ENCODE data around the gene CD209. TPM values are rescaled to one million over a fixed set of nuclear protein-coding genes. Genes with fewer than 3 reads are reported as not detected.
A peak's percentile ranks its signal among the peaks of the same experiment; 100 is the strongest.
"Not testable (repeated sequence)": the region's sequence is repeated elsewhere in the genome, so short reads cannot be mapped to it uniquely, and the experiment has no call there.

CD209 gene, protein sequence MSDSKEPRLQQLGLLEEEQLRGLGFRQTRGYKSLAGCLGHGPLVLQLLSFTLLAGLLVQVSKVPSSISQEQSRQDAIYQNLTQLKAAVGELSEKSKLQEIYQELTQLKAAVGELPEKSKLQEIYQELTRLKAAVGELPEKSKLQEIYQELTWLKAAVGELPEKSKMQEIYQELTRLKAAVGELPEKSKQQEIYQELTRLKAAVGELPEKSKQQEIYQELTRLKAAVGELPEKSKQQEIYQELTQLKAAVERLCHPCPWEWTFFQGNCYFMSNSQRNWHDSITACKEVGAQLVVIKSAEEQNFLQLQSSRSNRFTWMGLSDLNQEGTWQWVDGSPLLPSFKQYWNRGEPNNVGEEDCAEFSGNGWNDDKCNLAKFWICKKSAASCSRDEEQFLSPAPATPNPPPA
- polyA plus RNA-seq (2013, experiment 1 of 2; ENCODE audit: insufficient read length): 0.05 TPM
- 0.16 TPM for polyA plus RNA-seq (2013, experiment 2 of 2; ENCODE audit: insufficient read length)

DNA sequence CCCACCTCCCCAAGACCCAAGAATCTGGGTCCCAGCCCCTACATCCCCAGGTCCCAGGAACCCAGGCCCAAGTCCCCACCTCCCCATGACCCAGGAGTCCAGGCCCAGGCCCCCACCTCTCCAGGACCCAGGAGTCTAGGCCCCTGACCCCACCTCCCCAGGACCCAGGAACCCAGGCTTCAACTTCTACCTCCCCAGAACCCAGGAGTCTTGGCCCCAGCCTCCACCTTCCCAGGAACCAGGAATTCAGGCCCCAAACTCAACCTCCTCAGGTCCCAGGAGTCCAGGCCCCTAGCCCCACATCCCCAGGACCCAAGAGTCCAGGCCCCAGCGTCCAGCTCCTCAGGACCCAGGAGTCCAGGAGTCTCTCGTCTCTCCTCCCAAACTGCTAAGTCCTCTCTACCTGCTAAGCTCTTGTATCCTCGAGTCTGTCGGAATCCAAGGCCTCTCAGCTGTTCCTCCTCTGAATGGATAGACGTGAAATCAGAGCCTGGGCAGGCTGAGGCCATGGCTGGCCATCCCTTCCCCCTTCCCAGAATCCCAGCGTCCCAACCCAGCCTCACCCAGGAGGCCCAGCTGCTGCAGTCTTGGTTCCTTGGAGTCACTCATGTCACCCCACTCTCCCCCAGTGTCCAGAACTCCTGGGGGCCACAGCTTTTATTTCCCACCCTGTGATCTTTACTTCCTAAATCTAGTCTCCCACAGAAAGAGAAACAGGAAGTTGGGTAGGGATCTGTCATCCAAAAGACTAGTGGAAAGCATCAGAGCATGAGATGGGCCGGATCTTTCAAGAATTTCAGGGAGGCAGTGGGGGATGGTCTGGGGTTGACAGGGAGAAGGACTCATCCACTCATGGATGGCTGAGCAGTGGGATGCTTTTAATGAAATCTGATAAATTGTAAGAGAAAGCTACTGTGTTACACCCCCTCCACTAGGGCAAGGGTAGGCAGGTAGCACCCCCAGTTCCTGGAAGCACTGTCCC lies at the start of gene CD209:
Gene CD209, minus strand, starts transcription at position 632 of the 982 bp plus-strand sequence. Its CDS starts 23 bp downstream, at position 609.
- DNase-seq: no peak

DNA sequence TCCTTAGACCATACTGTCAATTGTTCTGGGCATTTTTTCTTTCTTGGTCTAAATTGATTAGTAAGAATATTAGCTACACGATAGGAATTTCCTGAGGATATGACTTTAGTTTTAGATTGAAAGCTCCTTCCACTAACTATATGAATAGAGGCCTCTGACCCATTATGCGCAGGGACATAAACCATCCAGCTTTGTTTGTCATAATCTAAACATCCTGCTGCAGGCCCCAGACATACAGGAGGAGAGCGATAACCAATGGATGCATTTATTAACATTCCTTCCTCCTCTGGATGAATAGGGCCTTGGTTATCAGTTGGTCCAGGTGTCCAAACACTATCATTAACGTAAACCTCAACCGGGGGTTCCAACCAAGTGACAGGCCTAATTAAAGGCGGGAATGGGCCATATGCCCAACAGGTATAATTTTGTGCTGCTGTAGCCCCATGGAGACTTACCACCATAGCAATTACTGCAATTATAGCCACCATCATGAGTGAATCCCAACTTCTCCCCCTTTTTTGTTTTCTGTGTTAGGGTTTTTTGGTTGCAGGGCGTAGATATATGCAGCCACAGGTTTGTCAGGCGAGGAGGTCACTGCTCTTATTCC lies 48.3 kb upstream of the CD209 start:
- no peak for DNase-seq

DNA sequence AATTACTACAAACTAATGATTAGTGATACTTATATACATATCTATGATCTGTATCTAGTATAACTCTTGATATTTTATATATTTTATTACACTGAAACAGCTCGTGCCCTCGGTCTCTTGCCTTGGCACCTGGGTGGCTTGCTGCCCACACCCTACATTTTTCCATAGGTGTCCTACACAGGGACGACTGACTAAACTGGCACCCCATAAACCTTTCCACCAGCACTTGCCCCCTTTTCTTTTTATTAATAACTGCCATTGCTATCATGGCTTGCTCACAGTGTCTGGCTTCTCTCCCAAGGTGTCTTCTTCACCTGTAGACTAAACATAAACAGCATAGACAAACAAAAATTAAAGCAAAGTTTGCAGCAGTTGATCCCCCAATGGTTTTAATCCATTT lies 46.2 kb upstream of the CD209 start:
- no peak for DNase-seq

DNA sequence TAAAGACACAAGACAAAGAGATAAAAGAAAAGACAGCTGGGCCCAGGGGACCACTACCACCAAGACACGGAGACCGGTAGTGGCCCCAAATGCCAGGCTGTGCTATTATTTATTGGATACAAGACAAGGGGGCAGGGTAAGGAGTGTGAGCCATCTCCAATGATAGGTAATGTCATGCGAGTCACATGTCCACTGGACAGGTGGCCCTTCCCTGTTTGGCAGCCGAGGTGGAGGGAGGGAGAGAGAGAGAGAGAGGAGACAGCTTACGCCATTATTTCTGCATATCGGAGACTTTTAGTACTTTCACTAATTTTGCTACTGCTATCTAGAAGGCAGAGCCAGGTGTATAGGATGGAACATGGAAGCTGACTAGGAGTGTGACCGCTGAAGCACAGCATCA lies 45.4 kb upstream of the CD209 start:
- DNase-seq: not testable (repeated sequence)

DNA sequence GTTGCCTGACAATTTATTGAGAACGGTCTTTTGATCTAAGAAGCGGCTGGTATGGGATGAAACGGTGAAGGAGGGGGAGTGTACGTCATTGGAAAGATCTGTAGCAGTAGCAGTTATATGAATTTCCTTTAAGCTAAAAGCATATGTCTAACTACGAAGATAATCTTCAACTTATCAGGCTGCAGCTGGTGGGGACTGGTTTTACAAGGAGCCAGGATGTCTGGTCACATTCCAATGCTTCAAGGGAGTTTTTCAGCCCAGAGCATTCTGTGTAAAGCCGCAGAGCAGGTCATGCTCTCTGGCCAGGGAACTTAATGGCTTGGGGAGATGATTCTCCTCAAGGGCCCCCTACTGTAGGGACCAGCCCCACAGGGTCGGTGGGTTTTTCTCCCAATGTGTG lies 44.9 kb upstream of the CD209 start:
- DNase-seq: no peak

DNA sequence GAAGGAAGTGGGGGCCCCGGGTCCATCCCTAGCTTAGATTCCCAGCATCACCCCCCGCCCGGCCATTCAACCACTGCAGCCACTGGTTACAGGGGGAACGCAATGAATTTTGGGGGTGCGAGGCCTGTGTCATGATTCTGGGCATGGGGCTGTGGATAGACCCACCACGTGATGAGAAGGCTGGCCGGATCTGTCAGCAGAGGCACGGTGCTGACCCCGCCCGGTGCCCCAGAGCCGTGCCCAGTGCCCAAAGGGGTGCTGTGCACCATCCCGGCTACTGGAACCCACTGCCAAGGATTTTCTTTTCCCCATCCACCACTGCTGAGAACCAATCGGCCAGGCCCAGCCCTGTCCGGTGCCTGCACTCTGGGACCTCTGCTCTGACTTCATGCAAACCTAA lies 43.1 kb upstream of the CD209 start:
- DNase-seq: no peak

DNA sequence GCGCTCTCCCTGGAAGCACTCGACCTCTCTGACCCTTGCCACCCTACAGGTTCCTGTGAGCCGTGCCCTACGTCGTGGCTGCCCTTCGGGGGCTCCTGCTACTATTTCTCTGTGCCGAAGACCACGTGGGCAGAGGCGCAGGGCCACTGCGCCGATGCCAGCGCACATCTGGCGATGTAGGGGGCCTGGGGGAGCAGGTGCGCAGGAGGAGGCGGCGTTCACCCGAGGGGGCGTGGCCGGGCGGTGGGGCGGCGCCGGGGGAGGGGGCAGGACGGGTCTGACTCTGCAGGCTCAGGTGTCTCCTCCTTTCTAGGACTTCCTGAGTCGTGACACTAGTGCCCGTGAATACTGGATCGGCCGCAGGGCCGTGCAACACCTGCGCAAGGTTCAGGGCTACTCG lies 42.1 kb upstream of the CD209 start:
- DNase-seq: no peak

DNA sequence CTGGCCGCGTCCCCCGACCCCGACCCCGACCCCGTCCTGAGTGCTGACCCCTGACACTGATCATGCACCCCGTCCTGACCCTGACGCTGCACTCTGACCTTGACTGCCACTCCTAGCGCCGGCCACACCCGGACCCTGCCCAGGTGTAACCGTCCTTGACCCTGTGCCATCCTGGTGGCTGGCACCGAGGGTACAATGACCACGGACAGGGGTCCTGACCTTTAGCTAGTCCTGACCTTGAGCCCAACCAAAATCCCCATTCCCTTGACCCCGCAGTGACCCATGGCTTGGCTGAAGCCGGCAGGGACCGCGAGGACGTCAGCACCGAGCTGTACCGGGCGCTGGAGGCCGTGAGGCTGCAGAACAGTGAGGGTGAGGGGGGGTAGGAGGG lies 41.6 kb upstream of the CD209 start:
- no peak for DNase-seq

DNA sequence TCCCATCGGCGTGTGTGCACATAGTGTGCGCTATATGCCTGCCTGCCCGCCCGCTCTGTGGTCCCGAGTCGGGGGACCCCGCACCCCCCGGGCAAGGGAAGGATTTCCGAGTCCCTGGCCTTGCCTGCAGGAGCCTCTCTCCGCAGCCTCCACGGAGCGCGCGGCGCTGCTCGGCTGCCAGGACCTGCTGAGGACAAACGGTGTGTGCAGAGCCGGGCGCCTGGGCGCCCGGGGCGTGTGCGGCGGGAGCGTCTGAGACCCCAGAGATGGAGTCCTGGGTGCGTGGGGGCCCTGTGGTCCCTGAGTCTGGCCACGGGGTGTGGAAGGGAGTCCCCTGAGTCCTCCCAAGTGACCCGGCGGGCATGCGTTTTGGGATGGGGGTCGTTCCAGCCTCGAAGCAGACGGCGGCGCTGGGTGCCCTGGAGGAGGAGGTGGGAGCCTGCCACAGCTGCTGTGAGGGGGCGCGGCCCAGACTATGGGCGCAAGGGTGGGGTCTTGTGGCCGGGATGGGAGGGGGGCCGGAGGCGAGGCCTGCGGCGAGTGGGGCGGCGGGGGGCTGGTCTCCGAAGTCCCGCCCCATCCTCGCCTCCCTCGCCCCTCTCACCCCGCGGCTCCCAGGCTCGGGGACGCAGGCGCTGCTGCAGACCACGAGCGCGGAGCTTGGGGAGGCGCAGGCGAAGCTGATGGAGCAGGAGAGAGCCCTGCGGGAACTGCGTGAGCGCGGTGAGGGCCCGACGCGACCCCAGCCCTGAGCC lies 41.0 kb upstream of the CD209 start:
- DNase-seq: no peak

DNA sequence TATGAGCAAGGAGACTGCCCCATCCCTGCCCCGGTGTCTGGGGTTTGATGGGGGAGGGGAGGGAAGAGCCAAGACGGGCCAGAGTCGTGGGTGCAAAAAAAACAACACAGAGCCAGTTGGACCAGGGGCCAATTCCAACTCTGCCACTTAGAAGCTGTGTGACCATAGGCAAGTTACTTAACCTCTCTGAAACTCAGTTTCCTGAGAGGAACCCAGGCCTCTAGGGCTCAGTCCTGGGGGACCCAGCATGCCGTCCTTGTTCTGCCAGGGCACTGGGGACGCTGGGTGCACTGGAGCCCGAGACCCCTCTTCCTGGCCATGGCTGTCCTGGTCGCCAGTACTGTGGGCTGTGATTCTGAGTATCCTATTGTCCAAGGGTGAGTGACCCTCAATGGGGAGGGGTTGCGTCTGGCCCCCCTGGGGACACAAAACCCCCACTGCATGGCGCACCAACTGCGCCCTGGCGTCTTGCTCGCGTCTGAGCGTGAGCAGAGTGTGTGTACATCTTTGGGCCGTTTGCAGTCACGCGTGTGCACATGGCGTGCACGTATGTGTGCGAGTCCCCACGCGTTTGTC lies 40.4 kb upstream of the CD209 start:
- DNase-seq: no peak

DNA sequence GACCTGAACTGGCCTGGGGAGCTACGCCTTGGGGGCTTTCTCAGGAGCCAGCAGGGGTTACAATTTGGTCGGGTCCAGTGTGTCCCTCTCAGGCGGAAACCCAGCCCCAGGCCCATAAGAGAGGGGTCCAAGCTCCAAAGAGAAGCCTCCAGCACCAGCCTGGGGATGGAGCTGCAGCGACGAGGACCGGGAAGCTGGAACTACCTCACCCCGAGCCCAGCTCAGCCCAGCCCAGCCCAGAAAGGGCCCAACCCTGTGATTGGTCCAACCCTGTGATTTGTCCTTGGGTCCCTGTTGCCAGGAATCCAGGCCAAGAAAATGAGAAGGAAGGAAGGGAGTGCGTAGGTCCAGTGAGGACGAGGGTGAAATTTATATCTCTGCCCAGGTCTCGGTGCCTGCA lies 39.8 kb upstream of the CD209 start:
- no peak for DNase-seq

DNA sequence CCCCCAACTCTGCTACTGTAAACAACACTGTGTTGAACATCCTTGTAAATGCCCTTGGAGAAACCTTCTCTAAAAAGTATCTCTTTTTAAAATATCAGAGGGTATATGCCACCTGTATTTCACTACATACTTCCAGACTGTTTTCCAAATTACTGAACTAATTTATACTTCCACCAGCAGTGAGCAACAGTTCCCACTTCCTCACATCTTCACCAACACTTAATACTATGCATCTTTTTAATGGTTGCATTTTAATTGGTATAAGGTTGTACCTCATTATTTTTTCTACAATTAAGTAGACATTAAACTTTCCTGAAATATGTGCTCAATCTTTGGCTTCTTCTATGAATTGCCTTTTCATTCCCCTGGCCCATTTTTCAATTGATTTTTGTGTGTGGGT lies 37.5 kb upstream of the CD209 start:
- DNase-seq: no peak

DNA sequence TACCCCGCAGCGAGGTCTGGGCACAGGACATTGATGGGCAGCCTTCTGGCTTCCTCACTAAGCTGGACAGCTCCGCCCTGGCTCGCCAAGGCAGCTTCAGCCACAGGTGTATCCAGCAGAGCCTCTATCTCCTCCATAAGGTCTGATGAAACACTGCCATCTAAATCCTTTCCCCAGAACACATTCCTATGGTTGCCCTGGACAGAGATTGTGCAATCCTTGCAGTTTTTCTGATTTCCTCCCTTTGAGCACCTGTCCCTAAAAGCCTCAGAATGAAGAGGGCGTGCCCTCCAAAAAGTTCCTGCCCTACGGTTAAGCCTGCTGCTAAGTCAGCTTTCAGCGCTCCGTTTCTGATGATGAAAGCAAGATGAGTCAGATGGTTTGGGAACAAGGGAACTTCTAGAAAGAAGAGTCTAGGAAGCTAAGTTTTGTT lies 36.7 kb upstream of the CD209 start:
- DNase-seq: peak; percentile 9

DNA sequence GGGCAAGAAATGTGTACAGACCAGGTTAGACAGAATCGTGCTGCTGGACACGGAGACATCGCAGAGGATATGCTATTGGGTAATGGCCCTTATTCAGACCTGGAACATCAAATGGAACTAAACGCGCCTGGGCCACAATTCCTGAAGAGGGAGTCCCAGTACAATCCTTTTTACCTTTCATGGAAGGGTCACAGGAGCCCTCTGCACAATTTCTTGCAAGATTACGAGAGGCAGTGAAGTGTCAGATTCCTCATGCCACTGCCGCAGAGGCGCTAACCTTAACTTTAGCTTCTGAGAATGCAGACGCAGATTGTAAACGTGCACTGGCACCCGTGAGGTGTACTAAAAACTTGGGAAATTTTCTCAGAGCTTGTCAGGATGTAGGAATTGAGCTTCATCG lies 33.8 kb upstream of the CD209 start:
- DNase-seq: no peak

DNA sequence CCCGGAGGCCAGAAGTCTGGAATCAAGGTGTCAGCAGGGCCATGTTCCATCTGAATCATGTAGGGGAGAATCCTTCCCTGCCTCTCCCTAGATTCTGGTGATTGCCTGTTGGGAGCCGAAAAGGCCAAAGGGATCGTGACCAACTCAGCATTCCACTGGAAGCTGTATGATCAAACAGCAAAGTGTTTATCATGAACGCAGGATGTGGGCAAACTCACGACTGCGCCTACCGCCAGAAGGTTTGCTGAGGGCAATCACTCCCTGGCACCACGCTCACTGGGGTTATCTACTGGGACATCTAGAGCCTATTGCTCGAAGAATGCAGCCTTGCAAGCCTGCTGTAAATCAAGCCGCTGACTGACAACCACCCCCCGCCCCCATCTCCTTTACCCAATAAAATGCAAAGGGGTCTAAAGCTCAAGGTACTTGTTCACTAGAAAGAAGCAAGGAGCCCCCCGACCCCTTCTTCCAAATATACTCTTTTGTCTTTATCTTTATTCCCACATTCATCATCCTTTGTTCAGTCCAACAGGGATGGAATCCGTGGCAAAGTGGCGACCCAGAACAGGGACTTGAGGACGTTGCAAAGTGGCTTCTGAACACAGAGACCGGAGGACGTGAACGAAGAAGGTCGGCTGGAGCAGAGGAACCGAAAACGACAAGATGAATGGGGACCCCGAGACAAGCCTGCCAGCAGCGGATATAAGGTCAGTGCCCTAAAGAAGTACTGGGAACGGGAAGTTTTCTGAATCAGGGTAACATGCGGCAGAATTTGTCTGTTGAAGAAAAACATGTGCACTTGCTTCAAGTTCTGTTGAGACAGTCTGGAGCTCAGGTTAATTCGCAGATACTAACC lies 32.5 kb upstream of the CD209 start:
- no peak for DNase-seq

DNA sequence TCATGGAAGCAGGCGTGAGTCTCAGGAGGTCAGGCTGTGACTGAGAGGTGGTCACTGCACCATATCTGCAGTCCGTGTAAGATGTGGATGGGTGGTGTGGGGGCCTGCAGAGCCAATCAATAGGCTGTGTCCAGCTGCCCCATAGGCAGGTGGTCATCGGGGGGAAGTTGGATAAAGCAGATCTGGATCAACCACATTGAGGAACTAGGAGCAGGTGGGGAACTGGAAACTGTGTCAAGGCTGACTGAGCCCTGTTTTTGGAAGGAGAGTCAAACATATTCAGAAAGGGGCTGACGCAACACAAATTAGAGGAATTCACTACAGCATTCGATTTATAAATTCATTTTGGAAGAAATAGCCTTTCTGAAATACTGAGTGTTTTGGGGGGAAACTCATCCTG lies 30.7 kb upstream of the CD209 start:
- DNase-seq: no peak

DNA sequence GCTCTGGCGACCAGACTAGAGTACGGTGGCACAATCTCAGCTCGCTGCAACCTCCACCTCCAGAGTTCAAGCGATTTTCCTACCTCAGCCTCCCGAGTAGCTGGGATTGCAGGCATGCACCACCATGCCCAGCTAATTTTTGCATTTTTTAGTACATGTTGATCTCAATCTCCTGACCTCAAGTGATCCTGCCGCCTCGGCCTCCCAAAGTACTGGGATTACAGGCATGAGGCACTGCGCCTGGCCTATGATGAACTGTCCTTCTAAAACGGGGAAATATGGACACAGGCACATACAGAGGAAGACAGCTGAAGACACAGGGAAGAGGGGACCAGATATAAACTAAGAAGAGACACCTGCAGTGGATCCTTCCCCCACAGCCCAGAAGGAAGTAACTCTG lies 28.4 kb upstream of the CD209 start:
- DNase-seq: no peak

DNA sequence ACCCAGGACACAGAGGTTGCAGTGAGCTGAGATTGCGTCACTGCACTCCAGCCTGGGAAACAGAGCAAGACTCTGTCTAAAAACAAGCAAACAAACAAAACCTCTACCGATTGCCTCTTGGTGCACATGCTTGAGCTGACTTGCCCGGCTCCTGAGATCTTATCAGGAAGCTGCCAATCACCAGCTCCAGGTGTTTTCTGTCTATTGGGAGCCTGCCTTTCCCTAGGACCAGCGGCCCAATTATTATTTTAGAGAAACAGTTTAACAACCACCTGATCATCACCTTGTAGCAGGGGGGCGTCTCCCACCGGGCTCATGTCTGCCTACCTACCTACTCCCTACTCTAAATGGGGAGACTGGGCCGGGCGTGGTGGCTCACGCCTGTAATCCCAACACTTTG lies 26.5 kb upstream of the CD209 start:
- no peak for DNase-seq

DNA sequence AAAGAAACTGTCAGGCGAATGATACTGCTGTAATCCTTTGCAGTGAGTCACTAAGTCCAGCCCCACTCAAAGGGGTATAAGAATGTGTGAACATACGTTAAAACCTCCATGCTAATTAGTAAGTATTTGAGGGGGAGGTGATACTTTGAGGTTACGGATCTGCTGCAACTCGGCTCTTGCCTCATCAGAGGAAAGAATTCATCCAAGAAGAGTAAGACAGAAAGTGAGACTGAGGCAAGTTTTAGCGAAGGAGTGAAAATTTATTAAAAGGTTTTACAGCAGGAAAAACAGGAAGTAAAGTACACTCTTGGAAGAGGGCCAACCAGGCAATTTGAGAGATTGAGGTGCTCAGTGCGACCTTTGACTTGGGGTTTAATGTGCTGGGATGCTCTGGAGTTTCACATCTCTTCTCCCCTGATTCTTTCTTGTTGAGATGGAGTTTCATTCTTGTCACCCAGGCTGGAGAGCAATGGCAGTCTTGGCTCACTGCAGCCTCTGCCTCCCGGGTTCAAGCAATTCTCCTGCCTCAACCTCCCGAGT lies 25.5 kb upstream of the CD209 start:
- peak; percentile 55 for DNase-seq

DNA sequence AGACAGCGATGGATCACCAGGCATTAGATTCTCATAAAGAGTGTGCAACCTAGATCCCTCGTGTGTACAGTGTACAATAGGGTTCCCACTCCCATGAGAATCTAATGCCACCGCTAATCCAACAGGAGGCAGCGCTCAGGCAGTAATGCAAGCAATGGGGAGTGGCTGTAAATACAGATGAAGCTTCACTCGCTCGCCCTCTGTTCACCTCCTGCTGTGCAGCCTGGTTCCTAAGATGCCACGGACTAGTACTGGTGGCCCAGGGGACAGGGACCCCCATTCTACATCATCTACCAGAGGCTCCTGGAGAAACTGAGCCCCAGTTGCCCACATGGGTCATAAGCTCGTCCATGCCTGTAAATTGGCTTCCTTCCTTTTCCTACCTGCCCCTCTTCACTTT lies 23.7 kb upstream of the CD209 start:
- no peak for DNase-seq

DNA sequence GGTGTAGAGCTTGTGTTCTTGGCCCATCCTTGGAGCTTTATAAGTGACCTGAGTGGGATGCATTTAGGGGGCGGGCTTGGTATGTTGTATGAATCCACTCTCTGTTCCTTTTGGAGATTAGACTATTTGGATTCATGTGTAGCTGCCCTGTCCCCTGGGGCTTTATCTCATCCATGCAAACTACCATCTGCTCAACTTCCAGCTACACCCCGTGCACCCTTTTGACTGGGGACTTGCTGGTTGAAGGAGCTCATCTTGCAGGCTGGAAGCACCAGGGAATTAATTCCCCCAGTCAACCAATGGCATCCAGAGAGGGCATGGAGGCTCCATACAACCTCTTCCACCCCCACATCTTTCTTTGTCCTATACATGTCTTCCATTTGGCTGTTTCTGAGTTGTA lies 21.8 kb upstream of the CD209 start:
- no peak for DNase-seq

Measured in fibroblast of skin of scalp (primary cell).